HG02610 (cell line): ENCODE results near the gene TM6SF1.

ENCODE experiments used
- ATAC-seq: cut with Tn5 transposase; IDR thresholded peaks from one replicate; pipeline ENCODE4 v1.9.1; 2021; ENCODE audit warnings: mild to moderate bottlenecking, moderate library complexity; ENCODE audit not compliant: unreplicated experiment

TM6SF1 gene

GRCh38 chr15:83087576-83087975 lies 19.9 kb upstream of the TM6SF1 start:
- no peak for ATAC-seq

- ATAC-seq = no peak
These were observed 18.6 kb upstream of the TM6SF1 start for GRCh38 chr15:83088876-83089275.

- ATAC-seq = no peak
These were observed 17.0 kb upstream of the TM6SF1 start for GRCh38 chr15:83090465-83090864.

- peak; percentile 9 for ATAC-seq
These were observed 15.5 kb upstream of the TM6SF1 start for GRCh38 chr15:83091965-83092308.

- ATAC-seq = peak; percentile 81
These were observed 15.0 kb upstream of the TM6SF1 start for GRCh38 chr15:83092309-83092976.

- no peak for ATAC-seq
These were observed 12.9 kb upstream of the TM6SF1 start for GRCh38 chr15:83094583-83094982.

GRCh38 chr15:83098079-83098478 lies 9.4 kb upstream of the TM6SF1 start:
- no peak for ATAC-seq

GRCh38 chr15:83099290-83099689 lies 8.2 kb upstream of the TM6SF1 start:
- ATAC-seq = no peak

- no peak for ATAC-seq
These were observed 7.3 kb upstream of the TM6SF1 start for GRCh38 chr15:83100097-83100646.

- ATAC-seq = no peak
These were observed 5.1 kb upstream of the TM6SF1 start for GRCh38 chr15:83102346-83102745.

GRCh38 chr15:83104141-83104540 lies 3.3 kb upstream of the TM6SF1 start:
- ATAC-seq = no peak

- no peak for ATAC-seq
These were observed 2.0 kb upstream of the TM6SF1 start for GRCh38 chr15:83105440-83105839.

- no peak for ATAC-seq
These were observed 366 bp downstream of the TM6SF1 start for GRCh38 chr15:83107841-83108181.

GRCh38 chr15:83108266-83109219 lies 1.1 kb downstream of the TM6SF1 start:
- no peak for ATAC-seq

- ATAC-seq = no peak
These were observed 2.1 kb downstream of the TM6SF1 start for GRCh38 chr15:83109532-83109931.

- ATAC-seq = no peak
These were observed 2.9 kb downstream of the TM6SF1 start for GRCh38 chr15:83110381-83110780.

- ATAC-seq = no peak
These were observed 3.7 kb downstream of the TM6SF1 start for GRCh38 chr15:83111149-83111548.

- ATAC-seq = no peak
These were observed 4.9 kb downstream of the TM6SF1 start for GRCh38 chr15:83112233-83112955.

- no peak for ATAC-seq
These were observed 5.5 kb downstream of the TM6SF1 start for GRCh38 chr15:83112956-83113299.

GRCh38 chr15:83113881-83114674 lies 6.6 kb downstream of the TM6SF1 start:
- no peak for ATAC-seq

- ATAC-seq = no peak
These were observed 7.4 kb downstream of the TM6SF1 start for GRCh38 chr15:83114856-83115255.
